GM23248 (cell line): ENCODE data around the gene PRDX2. TPM values are rescaled to one million over a fixed set of nuclear protein-coding genes. Genes with fewer than 3 reads are reported as not detected.

Experiments used
- DNase-seq: peaks from one replicate; pipeline ENCODE4 v3.0.0-alpha.2; 2015
- H2AFZ ChIP-seq: fragments of 200-600 bp; sonication (generic); 2 replicates; pipeline ENCODE4 v1.6.1; 2016; ENCODE audit warnings: antibody characterized with exemption
- H3F3A ChIP-seq: fragments of 200-600 bp; sonication (generic); 2 replicates; pipeline ENCODE4 v1.6.1; 2016; ENCODE audit warnings: mild to moderate bottlenecking, antibody characterized with exemption, mixed run types; ENCODE audit not compliant: insufficient read depth
- H3K27ac ChIP-seq: fragments of 200-600 bp; sonication (generic); 2 replicates; pipeline ENCODE4 v1.5.1; 2016; ENCODE audit warnings: mild to moderate bottlenecking
- H3K27me3 ChIP-seq: fragments of 200-600 bp; sonication (generic); replicated peaks from 2 replicates; pipeline ENCODE4 v1.6.1; 2016; ENCODE audit warnings: mild to moderate bottlenecking; ENCODE audit not compliant: insufficient read depth
- H3K36me3 ChIP-seq: fragments of 200-600 bp; sonication (generic); 2 replicates; pipeline ENCODE4 v1.6.1; 2016; ENCODE audit warnings: low read depth, mild to moderate bottlenecking
- H3K4me1 ChIP-seq: fragments of 200-600 bp; sonication (generic); 2 replicates; pipeline ENCODE4 v1.6.1; 2016; ENCODE audit warnings: mild to moderate bottlenecking; ENCODE audit not compliant: insufficient read depth
- H3K4me2 ChIP-seq: fragments of 200-600 bp; sonication (generic); one replicate; pipeline ENCODE4 v1.6.1; 2016; ENCODE audit warnings: mild to moderate bottlenecking; ENCODE audit not compliant: unreplicated experiment
- H3K4me3 ChIP-seq: fragments of 200-600 bp; sonication (generic); 2 replicates; pipeline ENCODE4 v1.5.1; 2016; ENCODE audit warnings: mild to moderate bottlenecking
- H3K79me2 ChIP-seq: fragments of 200-600 bp; sonication (generic); 2 replicates; pipeline ENCODE4 v1.6.1; 2016; ENCODE audit warnings: mild to moderate bottlenecking; ENCODE audit not compliant: insufficient read depth
- H3K9ac ChIP-seq: fragments of 200-600 bp; sonication (generic); 2 replicates; pipeline ENCODE4 v1.6.1; 2016; ENCODE audit warnings: mild to moderate bottlenecking
- H3K9me2 ChIP-seq: fragments of 200-600 bp; sonication (generic); 2 replicates; pipeline ENCODE4 v1.6.1; 2016; ENCODE audit warnings: mixed run types, mild to moderate bottlenecking, moderate library complexity; ENCODE audit not compliant: insufficient read depth
- H3K9me3 ChIP-seq: fragments of 200-600 bp; sonication (generic); one replicate; pipeline ENCODE4 v1.6.1; 2017; ENCODE audit warnings: low read depth
- H4K20me1 ChIP-seq: fragments of 200-600 bp; sonication (generic); 2 replicates; pipeline ENCODE4 v1.6.0; 2016; ENCODE audit not compliant: insufficient read depth
- EZH2 ChIP-seq: fragments of 200-600 bp; sonication (generic); IDR thresholded peaks from 2 replicates; pipeline ENCODE4 v1.6.1; 2018; ENCODE audit warnings: antibody characterized with exemption, mild to moderate bottlenecking; ENCODE audit not compliant: insufficient read depth, poor library complexity, severe bottlenecking
- EZH2phosphoT487 ChIP-seq: fragments of 200-600 bp; sonication (generic); IDR thresholded peaks from 2 replicates; pipeline ENCODE4 v1.6.1; 2018; ENCODE audit warnings: antibody characterized with exemption, moderate library complexity, mild to moderate bottlenecking, low read depth; ENCODE audit not compliant: insufficient read depth
- WGBS, 2 experiments: methylation state at CpG; one replicate each; pipeline ENCODE4 v1.1.6; 2015 to 2017; ENCODE audit warnings: low lambda C conversion rate in 2 of 2, low coverage in 1 of 2; ENCODE audit errors: missing lambda C conversion rate in 2 of 2; 5-methylcytosine and 5-hydroxymethylcytosine counted together
- in situ Hi-C: fragments of 300-500 bp; cut with MboI; formaldehyde crosslinking; loops from 2 replicates; pipeline ENCODE4 v1.15.0; 2020
- polyA plus RNA-seq: library from polyadenylated mRNA; unstranded; fragments of >200 nt; fragmentation: Nextera tagmentation; extraction: Ambion mirVana; gene quantifications from 2 replicates; pipeline ENCODE4 v1.2.1, GENCODE V29; 2016
- total RNA-seq: library from RNA; depleted of rRNA; stranded (reverse); fragments of >200 nt; shearing (Covaris generic); gene quantifications from 2 replicates; pipeline ENCODE4 v1.2.3, GENCODE V29; 2014

PRDX2 gene
- total and polyA plus RNA-seq, 2 experiments from 2014 or later = 230 to 252 TPM

GRCh38 chr19:12838886-12839756 lies 37.5 kb upstream of the PRDX2 start:
- peaks cover 63% of the 10 kb centered on the region for H3K27me3 ChIP-seq
- no peaks in the 10 kb centered on the region for H3K9me2 ChIP-seq
- no peaks in the 10 kb centered on the region for H3K9me3 ChIP-seq
- in situ Hi-C loops = no loop called here
- 0 out of 2 replicates have a peak, but pooled peaks cover 15% of the 10 kb centered on the region for H3F3A ChIP-seq
- no peak overlapping the region for H3K4me3 ChIP-seq
- H4K20me1 ChIP-seq = no peaks in the 10 kb centered on the region
- TF ChIP-seq EZH2phosphoT487 (0 out of 2 replicates have a peak, but pooled peaks have one; percentile 25), EZH2 (no peak)
- H3K9ac ChIP-seq = no peak overlapping the region
- H3K4me1 ChIP-seq = no peaks in the 10 kb centered on the region; the same call in 1 of the 2 replicates
- H3K36me3 ChIP-seq = no peaks in the 10 kb centered on the region
- no peak overlapping the region for H3K27ac ChIP-seq
- 10 to 17% methylated on average over 11 to 21 of the region's 21 CpGs for WGBS, 2 experiments
- H3K79me2 ChIP-seq = no peaks in the 10 kb centered on the region
- H2AFZ ChIP-seq = no peak overlapping the region
- H3K4me2 ChIP-seq = no peak overlapping the region
- no peak for DNase-seq

GRCh38 chr19:12838182-12838885 lies 36.7 kb upstream of the PRDX2 start, which contains the start of gene MAST1:
Gene MAST1, plus strand, starts transcription at chr19:12838515. Its CDS starts 58 bp downstream, at chr19:12838573.
- Histone ChIP-seq H3K79me2 (no peaks in the 10 kb centered on the region), H3K27ac (no peak within 1 kb of the TSS), H4K20me1 (no peaks in the 10 kb centered on the region), H3K4me2 (peak within 1 kb of the TSS; percentile 83), H3K9me2 (no peaks in the 10 kb centered on the region), H3K4me1 (no peaks in the 10 kb centered on the region; the same call in 1 of the 2 replicates), H3K4me3 (peak within 1 kb of the TSS; percentile 59), H3K27me3 (peaks cover 65% of the 10 kb centered on the region), H3K36me3 (no peaks in the 10 kb centered on the region), H3F3A (0 out of 2 replicates have a peak, but pooled peaks cover 15% of the 10 kb centered on the region), H3K9ac (no peak within 1 kb of the TSS), H2AFZ (no peak within 1 kb of the TSS; the same call in 1 of the 2 replicates), H3K9me3 (no peaks in the 10 kb centered on the region)
- TF ChIP-seq EZH2phosphoT487 (no peak), EZH2 (no peak)
- in situ Hi-C loops = no loop called here
- peak; percentile 68 for DNase-seq
- 2% methylated on average over 29 to 67 of the region's 69 CpGs for WGBS, 2 experiments

DNA sequence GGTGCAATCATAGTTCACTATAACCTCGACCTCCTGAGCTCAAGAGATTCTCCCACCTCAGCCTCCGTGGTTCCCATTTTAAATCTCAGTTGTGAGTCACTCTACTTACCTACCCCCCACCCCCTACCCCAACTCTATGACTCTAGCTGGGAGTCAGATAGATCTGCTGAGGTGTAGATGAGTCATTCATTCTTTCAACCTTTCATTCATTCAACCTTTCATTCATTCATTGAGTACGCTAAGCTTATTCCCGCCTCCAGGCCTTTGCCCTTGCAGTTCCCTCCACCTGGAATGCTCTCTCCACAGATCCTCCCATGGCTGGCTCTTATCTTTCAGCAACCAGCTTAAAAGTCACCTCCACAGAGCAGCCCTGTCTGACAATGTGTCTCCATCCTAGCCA lies 35.6 kb upstream of the PRDX2 start:
- no peaks in the 10 kb centered on the region for H3K79me2 ChIP-seq
- H3K27ac ChIP-seq = no peak overlapping the region
- no peak for DNase-seq
- no peak overlapping the region for H3K4me2 ChIP-seq
- WGBS, 2 experiments = 68 to 77% methylated on average over 4 of the region's 4 CpGs
- in situ Hi-C loops = no loop called here
- no peak overlapping the region for H2AFZ ChIP-seq
- 0 out of 2 replicates have a peak, but pooled peaks cover 15% of the 10 kb centered on the region for H3F3A ChIP-seq
- peaks cover 70% of the 10 kb centered on the region for H3K27me3 ChIP-seq
- H4K20me1 ChIP-seq = no peaks in the 10 kb centered on the region
- H3K4me1 ChIP-seq = no peaks in the 10 kb centered on the region; the same call in 1 of the 2 replicates
- no peaks in the 10 kb centered on the region for H3K36me3 ChIP-seq
- no peak overlapping the region for H3K9ac ChIP-seq
- no peaks in the 10 kb centered on the region for H3K9me3 ChIP-seq
- no peaks in the 10 kb centered on the region for H3K9me2 ChIP-seq
- no peak for TF ChIP-seq EZH2phosphoT487
- TF ChIP-seq EZH2 = no peak
- no peak overlapping the region for H3K4me3 ChIP-seq

DNA sequence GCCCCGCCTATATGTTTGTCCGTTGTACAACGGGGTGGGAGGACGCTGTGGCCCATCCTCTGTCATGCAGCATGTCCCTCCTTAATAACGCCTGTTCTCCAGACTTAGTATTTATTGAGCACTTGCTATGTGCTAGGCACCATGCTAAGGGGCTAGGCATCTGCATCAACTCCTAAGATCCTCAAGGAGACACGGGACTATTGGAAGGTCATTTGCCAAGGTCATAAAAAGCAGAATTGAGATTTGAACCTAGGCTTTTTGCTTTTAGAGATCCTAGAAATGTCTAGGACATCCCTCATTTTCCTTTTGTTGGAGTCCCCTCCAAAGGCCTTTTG lies 34.9 kb upstream of the PRDX2 start:
- TF ChIP-seq EZH2phosphoT487 = no peak
- TF ChIP-seq EZH2 = no peak

More for the DNA sequence above, 34.9 kb upstream of the PRDX2 start:
- H3K9me3 ChIP-seq = no peaks in the 10 kb centered on the region
- peaks cover 68% of the 10 kb centered on the region for H3K27me3 ChIP-seq
- no peak overlapping the region for H3K9ac ChIP-seq
- DNase-seq = no peak
- WGBS, 2 experiments = 0 to 2% methylated on average over 6 of the region's 6 CpGs
- H2AFZ ChIP-seq = no peak overlapping the region; the same call in 1 of the 2 replicates
- no peak overlapping the region for H3K4me2 ChIP-seq
- in situ Hi-C loops = no loop called here
- no peaks in the 10 kb centered on the region for H3K9me2 ChIP-seq
- H3K27ac ChIP-seq = no peak overlapping the region
- no peaks in the 10 kb centered on the region for H3K36me3 ChIP-seq
- 0 out of 2 replicates have a peak, but pooled peaks cover 13% of the 10 kb centered on the region for H3F3A ChIP-seq
- H4K20me1 ChIP-seq = no peaks in the 10 kb centered on the region
- no peaks in the 10 kb centered on the region; the same call in 1 of the 2 replicates for H3K4me1 ChIP-seq
- H3K79me2 ChIP-seq = no peaks in the 10 kb centered on the region
- H3K4me3 ChIP-seq = no peak overlapping the region
